ENCODE data around the gene SUSD5. TPM values are rescaled to one million over a fixed set of nuclear protein-coding genes. Genes with fewer than 3 reads are reported as not detected.

SUSD5 gene
- total RNA-seq, 6 experiments from 2014 or later, result 0.33 to 0.74 (median 0.43) TPM

DNA sequence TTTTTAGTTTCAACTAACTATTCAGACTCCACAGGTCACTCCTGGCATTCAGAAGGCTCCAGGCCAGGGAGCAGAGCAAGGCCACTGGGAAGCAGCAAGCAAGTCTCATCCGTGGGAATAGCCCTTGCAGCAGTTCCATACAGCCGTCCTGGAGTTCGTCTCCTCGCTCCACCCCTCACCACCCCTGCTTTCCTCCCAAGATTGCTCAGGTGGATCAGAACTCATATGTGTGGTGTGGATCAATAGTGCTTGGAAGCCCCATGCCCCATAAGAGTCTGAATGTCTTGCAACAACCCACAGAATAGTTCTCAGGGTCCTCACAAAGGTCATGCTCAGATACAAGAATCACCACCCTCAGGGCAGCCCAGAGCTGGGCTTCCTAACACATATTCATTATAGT, 44.5 kb downstream of the SUSD5 start:
- no peak overlapping the region for H3K27ac Mint-ChIP-seq
- no peaks in the 10 kb centered on the region for H3K9me3 Mint-ChIP-seq
- H3K27me3 Mint-ChIP-seq (ENCODE audit: insufficient read depth), result peaks cover 32% of the 10 kb centered on the region
- H3K36me3 Mint-ChIP-seq (ENCODE audit: low read depth), result no peaks in the 10 kb centered on the region
- H3K4me1 Mint-ChIP-seq (ENCODE audit: low read depth), result no peaks in the 10 kb centered on the region
- TF ChIP-seq, protein P1, sequence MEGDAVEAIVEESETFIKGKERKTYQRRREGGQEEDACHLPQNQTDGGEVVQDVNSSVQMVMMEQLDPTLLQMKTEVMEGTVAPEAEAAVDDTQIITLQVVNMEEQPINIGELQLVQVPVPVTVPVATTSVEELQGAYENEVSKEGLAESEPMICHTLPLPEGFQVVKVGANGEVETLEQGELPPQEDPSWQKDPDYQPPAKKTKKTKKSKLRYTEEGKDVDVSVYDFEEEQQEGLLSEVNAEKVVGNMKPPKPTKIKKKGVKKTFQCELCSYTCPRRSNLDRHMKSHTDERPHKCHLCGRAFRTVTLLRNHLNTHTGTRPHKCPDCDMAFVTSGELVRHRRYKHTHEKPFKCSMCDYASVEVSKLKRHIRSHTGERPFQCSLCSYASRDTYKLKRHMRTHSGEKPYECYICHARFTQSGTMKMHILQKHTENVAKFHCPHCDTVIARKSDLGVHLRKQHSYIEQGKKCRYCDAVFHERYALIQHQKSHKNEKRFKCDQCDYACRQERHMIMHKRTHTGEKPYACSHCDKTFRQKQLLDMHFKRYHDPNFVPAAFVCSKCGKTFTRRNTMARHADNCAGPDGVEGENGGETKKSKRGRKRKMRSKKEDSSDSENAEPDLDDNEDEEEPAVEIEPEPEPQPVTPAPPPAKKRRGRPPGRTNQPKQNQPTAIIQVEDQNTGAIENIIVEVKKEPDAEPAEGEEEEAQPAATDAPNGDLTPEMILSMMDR (IDR thresholded peaks at IDR 0.05), result no peak
- DNase-seq, result no peak
- H3K4me3 Mint-ChIP-seq, result no peak overlapping the region

DNA sequence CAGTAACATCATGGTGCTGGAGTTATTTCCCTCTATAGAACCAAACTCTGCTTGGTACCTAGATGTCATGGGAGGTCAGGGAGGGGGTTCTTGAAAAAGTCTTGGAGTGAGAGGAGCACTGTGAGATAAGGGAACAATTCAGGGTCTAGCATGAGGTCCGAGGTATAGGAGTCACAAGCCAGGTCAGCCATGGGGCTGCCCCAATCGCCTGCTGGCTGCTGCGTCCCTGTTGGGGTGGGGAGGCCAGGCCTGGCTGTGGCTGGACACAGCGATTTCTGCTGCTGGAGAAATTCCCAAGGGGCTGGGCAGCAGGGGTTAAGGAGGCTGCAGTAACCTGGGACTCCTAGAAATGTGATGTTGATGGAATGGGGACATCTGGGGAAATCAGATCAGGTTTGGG, 44.9 kb downstream of the SUSD5 start:
- Mint-ChIP-seq H3K27me3 (ENCODE audit: insufficient read depth) (peaks cover 30% of the 10 kb centered on the region), H3K4me1 (ENCODE audit: low read depth) (no peaks in the 10 kb centered on the region), H3K27ac (no peak overlapping the region), H3K9me3 (no peaks in the 10 kb centered on the region), H3K4me3 (no peak overlapping the region), H3K36me3 (ENCODE audit: low read depth) (no peaks in the 10 kb centered on the region)
- no peak for DNase-seq
- TF ChIP-seq, protein P1 (IDR thresholded peaks at IDR 0.05), result no peak

DNA sequence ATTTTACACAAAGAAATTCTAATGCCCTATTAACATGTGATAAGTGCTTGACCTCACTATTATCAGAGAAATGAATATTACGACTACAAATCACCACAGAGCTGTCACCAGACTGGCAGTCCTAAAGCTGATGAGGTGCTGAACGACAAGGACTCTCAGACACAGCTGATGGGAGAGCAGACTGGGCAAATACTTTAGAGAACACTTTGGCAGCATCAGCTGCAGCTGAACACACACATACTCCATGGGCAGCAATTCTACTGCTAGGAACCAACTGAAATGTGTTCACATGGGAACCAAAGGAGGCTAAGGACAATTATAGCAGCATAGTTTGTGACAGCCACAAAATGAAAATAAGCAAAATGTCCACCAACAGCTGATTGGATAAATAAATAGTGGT, 45.5 kb downstream of the SUSD5 start:
- Mint-ChIP-seq H3K4me1 (ENCODE audit: low read depth) (no peaks in the 10 kb centered on the region), H3K27me3 (ENCODE audit: insufficient read depth) (peaks cover 24% of the 10 kb centered on the region; the same call in 1 of the 2 replicates), H3K9me3 (no peaks in the 10 kb centered on the region), H3K27ac (no peak overlapping the region), H3K4me3 (no peak overlapping the region), H3K36me3 (ENCODE audit: low read depth) (no peaks in the 10 kb centered on the region)
- TF ChIP-seq, protein P1 (IDR thresholded peaks at IDR 0.05), result no peak
- DNase-seq, result no peak

DNA sequence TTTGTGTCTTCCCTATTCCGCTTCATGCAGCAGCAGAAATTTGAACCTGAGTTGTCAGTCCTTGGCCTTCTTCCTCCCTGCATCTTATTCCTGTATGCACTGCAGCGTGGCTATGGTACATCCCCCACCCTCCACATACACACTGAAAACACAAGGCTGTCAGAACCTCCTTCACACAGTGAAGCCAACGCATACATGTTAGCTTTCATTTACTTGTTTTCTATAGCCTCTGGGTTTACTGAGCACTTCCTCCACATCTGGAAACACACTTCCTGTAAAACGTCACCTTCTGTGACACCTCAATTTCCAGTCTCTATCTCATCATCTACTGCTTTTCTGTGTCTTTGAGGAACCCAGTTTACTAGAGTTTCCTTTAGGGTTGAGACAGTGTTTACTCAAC, 47.0 kb downstream of the SUSD5 start:
- no peak overlapping the region for H3K4me3 Mint-ChIP-seq
- TF ChIP-seq, protein P1 (IDR thresholded peaks at IDR 0.05), result no peak
- no peaks in the 10 kb centered on the region for H3K9me3 Mint-ChIP-seq
- no peak for DNase-seq
- H3K4me1 Mint-ChIP-seq (ENCODE audit: low read depth), result no peaks in the 10 kb centered on the region
- H3K36me3 Mint-ChIP-seq (ENCODE audit: low read depth), result no peaks in the 10 kb centered on the region
- H3K27me3 Mint-ChIP-seq (ENCODE audit: insufficient read depth), result peaks cover 20% of the 10 kb centered on the region; the same call in 1 of the 2 replicates
- H3K27ac Mint-ChIP-seq, result no peak overlapping the region

DNA sequence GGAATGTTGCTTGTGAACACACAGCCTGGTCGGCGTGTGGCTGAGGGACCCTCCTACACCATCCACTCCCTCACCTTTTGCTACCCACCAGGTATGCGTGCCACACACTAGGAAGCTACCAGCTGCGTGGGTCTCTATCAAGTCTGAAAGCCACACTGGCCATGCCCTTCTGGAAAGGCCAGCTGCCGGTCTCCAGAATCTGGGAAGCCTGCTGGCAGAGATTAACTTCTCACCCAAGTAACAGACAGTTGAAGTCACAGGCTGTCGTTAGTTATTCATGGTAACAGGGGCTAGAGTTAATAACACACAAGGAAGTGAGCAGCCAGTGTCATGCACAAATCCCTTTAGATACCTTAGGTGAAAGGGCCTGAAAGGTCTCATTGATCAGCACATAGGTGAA, 48.1 kb downstream of the SUSD5 start:
- no peaks in the 10 kb centered on the region for H3K36me3 Mint-ChIP-seq (ENCODE audit: low read depth)
- H3K27me3 Mint-ChIP-seq (ENCODE audit: insufficient read depth), result peaks cover 17% of the 10 kb centered on the region; the same call in 1 of the 2 replicates
- H3K4me3 Mint-ChIP-seq, result no peak overlapping the region
- H3K9me3 Mint-ChIP-seq, result no peaks in the 10 kb centered on the region
- no peaks in the 10 kb centered on the region for H3K4me1 Mint-ChIP-seq (ENCODE audit: low read depth)
- H3K27ac Mint-ChIP-seq, result no peak overlapping the region
- no peak for DNase-seq
- TF ChIP-seq, protein P1 (IDR thresholded peaks at IDR 0.05), result no peak

Data from HFFc6 (cell line).